ENCODE results near the gene FARP1.

FARP1 gene

GRCh38 chr13:98360545-98360944 is 217.7 kb downstream of the FARP1 start:
- Histone ChIP-seq H3K4me3 (ENCODE audit: insufficient read depth, low read length, poor library complexity, severe bottlenecking) (no peak overlapping the region), H3K9me3 (ENCODE audit: insufficient read depth, low read length) (no peaks in the 10 kb centered on the region), H3K4me2 (ENCODE audit: low read depth, low read length, poor library complexity, severe bottlenecking) (no peak overlapping the region), H3K36me3 (ENCODE audit: low read length) (no peaks in the 10 kb centered on the region), H3K79me2 (ENCODE audit: insufficient read depth, low read length) (no peaks in the 10 kb centered on the region), H3K27me3 (ENCODE audit: low read length) (no peaks in the 10 kb centered on the region), H4K20me1 (ENCODE audit: low read depth, low read length) (no peaks in the 10 kb centered on the region), H3K9ac (ENCODE audit: low read length) (no peak overlapping the region), H3F3A (ENCODE audit: insufficient read depth) (no peaks in the 10 kb centered on the region), H2AFZ (ENCODE audit: low read depth, low read length, severe bottlenecking) (no peak overlapping the region), H3K27ac (ENCODE audit: low read depth, low read length) (no peak overlapping the region), H3K9me2 (replicated peaks; ENCODE audit: insufficient read depth, low read length) (no peaks in the 10 kb centered on the region)
- TF ChIP-seq CTCF (IDR thresholded peaks at IDR 0.05; ENCODE audit: insufficient read depth, low read length, poor library complexity, severe bottlenecking) (no peak), EZH2phosphoT487 (conservative IDR thresholded peaks at IDR 0.05; ENCODE audit: low read length) (no peak)

- no peak overlapping the region for H3K9ac ChIP-seq (ENCODE audit: low read length)
- H3K4me2 ChIP-seq (ENCODE audit: low read depth, low read length, poor library complexity, severe bottlenecking) = no peak overlapping the region
- H3K36me3 ChIP-seq (ENCODE audit: low read length) = no peaks in the 10 kb centered on the region
- H3K27ac ChIP-seq (ENCODE audit: low read depth, low read length) = no peak overlapping the region
- H3K4me3 ChIP-seq (ENCODE audit: insufficient read depth, low read length, poor library complexity, severe bottlenecking) = no peak overlapping the region
- H2AFZ ChIP-seq (ENCODE audit: low read depth, low read length, severe bottlenecking) = no peak overlapping the region
- no peaks in the 10 kb centered on the region for H4K20me1 ChIP-seq (ENCODE audit: low read depth, low read length)
- H3K9me3 ChIP-seq (ENCODE audit: insufficient read depth, low read length) = no peaks in the 10 kb centered on the region
- H3F3A ChIP-seq (ENCODE audit: insufficient read depth) = no peaks in the 10 kb centered on the region
- no peaks in the 10 kb centered on the region for H3K27me3 ChIP-seq (ENCODE audit: low read length)
- no peaks in the 10 kb centered on the region for H3K9me2 ChIP-seq (replicated peaks; ENCODE audit: insufficient read depth, low read length)
- no peak for TF ChIP-seq CTCF (IDR thresholded peaks at IDR 0.05; ENCODE audit: insufficient read depth, low read length, poor library complexity, severe bottlenecking)
- no peak for TF ChIP-seq EZH2phosphoT487 (conservative IDR thresholded peaks at IDR 0.05; ENCODE audit: low read length)
- no peaks in the 10 kb centered on the region for H3K79me2 ChIP-seq (ENCODE audit: insufficient read depth, low read length)
Observed at GRCh38 chr13:98363326-98363725, 220.4 kb downstream of the FARP1 start.

GRCh38 chr13:98364179-98364578 is 221.3 kb downstream of the FARP1 start:
- no peaks in the 10 kb centered on the region for H3K9me3 ChIP-seq (ENCODE audit: insufficient read depth, low read length)
- H3K4me2 ChIP-seq (ENCODE audit: low read depth, low read length, poor library complexity, severe bottlenecking) = no peak overlapping the region
- no peaks in the 10 kb centered on the region for H4K20me1 ChIP-seq (ENCODE audit: low read depth, low read length)
- no peaks in the 10 kb centered on the region for H3K27me3 ChIP-seq (ENCODE audit: low read length)
- no peak overlapping the region for H3K9ac ChIP-seq (ENCODE audit: low read length)
- H3K27ac ChIP-seq (ENCODE audit: low read depth, low read length) = no peak overlapping the region
- H3K79me2 ChIP-seq (ENCODE audit: insufficient read depth, low read length) = no peaks in the 10 kb centered on the region
- H3K36me3 ChIP-seq (ENCODE audit: low read length) = no peaks in the 10 kb centered on the region
- H2AFZ ChIP-seq (ENCODE audit: low read depth, low read length, severe bottlenecking) = no peak overlapping the region
- H3F3A ChIP-seq (ENCODE audit: insufficient read depth) = no peaks in the 10 kb centered on the region
- no peak overlapping the region for H3K4me3 ChIP-seq (ENCODE audit: insufficient read depth, low read length, poor library complexity, severe bottlenecking)
- H3K9me2 ChIP-seq (replicated peaks; ENCODE audit: insufficient read depth, low read length) = no peaks in the 10 kb centered on the region
- TF ChIP-seq EZH2phosphoT487 (conservative IDR thresholded peaks at IDR 0.05; ENCODE audit: low read length) = no peak
- no peak for TF ChIP-seq CTCF (IDR thresholded peaks at IDR 0.05; ENCODE audit: insufficient read depth, low read length, poor library complexity, severe bottlenecking)

Measured in SU-DHL-6 (cell line).